ENCODE results near the gene UBXN7. TPM values are rescaled to one million over a fixed set of nuclear protein-coding genes. Genes with fewer than 3 reads are reported as not detected.
"Not testable (repeated sequence)": the region's sequence is repeated elsewhere in the genome, so short reads cannot be mapped to it uniquely, and the experiment has no call there.

The UBXN7 gene
- total RNA-seq, 6 donors from 2014 or later: 8.7 to 45.5 (median 28.2) TPM

DNA sequence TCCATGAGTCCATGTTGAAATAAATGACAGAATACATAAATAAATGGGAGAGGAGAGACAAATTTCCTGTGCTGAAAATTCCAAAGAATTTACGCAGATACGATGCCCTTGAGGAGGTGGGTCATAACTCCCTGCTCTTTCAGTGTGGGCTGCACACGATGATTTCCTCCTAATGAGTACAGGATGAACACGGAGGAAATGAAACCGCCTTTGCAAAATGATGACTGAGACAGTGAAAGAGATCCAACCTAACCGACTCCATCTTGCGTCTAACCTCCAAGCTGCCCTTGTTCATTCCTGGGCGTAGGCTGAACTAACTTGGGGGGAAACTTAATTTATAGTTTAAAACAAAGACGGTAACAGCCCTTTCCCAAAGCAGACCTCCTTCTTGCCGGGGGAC lies 129.7 kb downstream of the UBXN7 start:
- H3K27me3 ChIP-seq; H3K4me1 ChIP-seq; H3K4me3 ChIP-seq; ATAC-seq (ENCODE audit: low FRiP score in 2 of 2); DNase-seq; H3K36me3 ChIP-seq; H3K9me3 ChIP-seq; H3K27ac ChIP-seq: not testable (repeated sequence)
- 67 to 68% methylated on average over 6 to 7 of the region's 10 CpGs for WGBS, 2 donors

DNA sequence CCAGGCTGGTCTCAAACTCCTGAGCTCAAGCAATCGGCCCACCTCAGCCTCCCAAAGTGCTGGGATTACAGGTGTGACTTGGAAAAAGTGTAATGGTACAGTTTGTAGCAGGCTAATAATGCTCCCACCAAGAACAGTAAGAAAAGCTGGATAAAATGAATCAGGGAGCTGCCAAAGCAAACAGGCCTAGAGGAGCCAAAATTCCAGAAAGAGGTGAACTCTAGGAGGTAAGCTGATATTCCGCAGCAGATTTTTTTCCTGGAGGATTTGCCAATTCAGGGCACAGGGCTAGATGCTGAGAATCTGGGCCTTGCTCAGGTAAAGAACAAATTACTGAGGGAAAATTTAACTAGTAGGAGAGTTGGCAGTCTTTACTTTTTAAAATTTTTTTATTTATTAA lies 133.7 kb downstream of the UBXN7 start:
- Histone ChIP-seq H3K36me3 (peaks cover 0 to 4% (median 0%) of the 10 kb centered on the region in 4 donors), H3K4me1 (no peaks in the 10 kb centered on the region), H3K9me3 (no peaks in the 10 kb centered on the region), H3K27ac (no peak overlapping the region), H3K27me3 (no peaks in the 10 kb centered on the region), H3K4me3 (no peak overlapping the region)
- DNase-seq: no peak
- TF ChIP-seq, protein P1, sequence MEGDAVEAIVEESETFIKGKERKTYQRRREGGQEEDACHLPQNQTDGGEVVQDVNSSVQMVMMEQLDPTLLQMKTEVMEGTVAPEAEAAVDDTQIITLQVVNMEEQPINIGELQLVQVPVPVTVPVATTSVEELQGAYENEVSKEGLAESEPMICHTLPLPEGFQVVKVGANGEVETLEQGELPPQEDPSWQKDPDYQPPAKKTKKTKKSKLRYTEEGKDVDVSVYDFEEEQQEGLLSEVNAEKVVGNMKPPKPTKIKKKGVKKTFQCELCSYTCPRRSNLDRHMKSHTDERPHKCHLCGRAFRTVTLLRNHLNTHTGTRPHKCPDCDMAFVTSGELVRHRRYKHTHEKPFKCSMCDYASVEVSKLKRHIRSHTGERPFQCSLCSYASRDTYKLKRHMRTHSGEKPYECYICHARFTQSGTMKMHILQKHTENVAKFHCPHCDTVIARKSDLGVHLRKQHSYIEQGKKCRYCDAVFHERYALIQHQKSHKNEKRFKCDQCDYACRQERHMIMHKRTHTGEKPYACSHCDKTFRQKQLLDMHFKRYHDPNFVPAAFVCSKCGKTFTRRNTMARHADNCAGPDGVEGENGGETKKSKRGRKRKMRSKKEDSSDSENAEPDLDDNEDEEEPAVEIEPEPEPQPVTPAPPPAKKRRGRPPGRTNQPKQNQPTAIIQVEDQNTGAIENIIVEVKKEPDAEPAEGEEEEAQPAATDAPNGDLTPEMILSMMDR (IDR thresholded peaks at IDR 0.05): no peak
- no peak for TF ChIP-seq EP300 (IDR thresholded peaks at IDR 0.05)
- no peak for TF ChIP-seq POLR2A (IDR thresholded peaks at IDR 0.05)
- TF ChIP-seq POLR2AphosphoS5 (IDR thresholded peaks at IDR 0.05): no peak
- ATAC-seq (ENCODE audit: low FRiP score in 2 of 2): no peak
- WGBS, 2 donors: 92 to 100% methylated on average over 2 of the region's 2 CpGs

Small RNAs within 50 kb of the gene (small RNA-seq; reads per million reads assigned to genes)
- gene AC069257.2 (0 reads per million in 4 donors), gene AC083822.1 (0 reads per million in 4 donors), gene AC117490.1 (0 reads per million in 4 donors), gene RN7SL434P (0 reads per million in 4 donors), gene RN7SL738P (0 to 0.72 (median 0) reads per million in 4 donors), gene RNU6-1279P (0 reads per million in 4 donors), gene RNU6-910P (0 reads per million in 4 donors)

Other genes starting within 250 kb of the UBXN7 start
- gene ZDHHC19, start 221.0 kb downstream of the UBXN7 start, total RNA-seq: 1 to 10 TPM in 2 of 6 donors, not detected in 4; 1.4 to 3.1 TPM
- gene SLC51A, start 215.9 kb downstream of the UBXN7 start, total RNA-seq: 1 to 10 TPM in 3 of 6 donors, under 1 TPM in 3; 0.89 to 3.2 (median 1.1) TPM
- 10 to 100 TPM; 51.6 to 75.2 (median 68.5) TPM for gene PCYT1A, start 144.7 kb downstream of the UBXN7 start, total RNA-seq
- gene DYNLT2B, start 114.2 kb downstream of the UBXN7 start, total RNA-seq: 10 to 100 TPM in 1 of 6 donors, 1 to 10 TPM in 5; 2.3 to 10.4 (median 4.4) TPM
- gene TM4SF19, start 94.0 kb downstream of the UBXN7 start, total RNA-seq: 10 to 100 TPM in 1 of 6 donors, 1 to 10 TPM in 5; 1.0 to 23.1 (median 4.6) TPM
- 10 to 100 TPM; 22.2 to 33.5 (median 26.6) TPM for gene RNF168, start 71.3 kb upstream of the UBXN7 start, total RNA-seq
- gene SMCO1, start 82.9 kb upstream of the UBXN7 start, total RNA-seq: not detected
- gene WDR53, start 136.1 kb upstream of the UBXN7 start, total RNA-seq: 10 to 100 TPM in 2 of 6 donors, 1 to 10 TPM in 3, under 1 TPM in 1; 1.00 to 31.4 (median 8.7) TPM
- gene FBXO45, start 136.2 kb upstream of the UBXN7 start, total RNA-seq: 1 to 10 TPM; 2.2 to 9.6 (median 6.4) TPM
- 10 to 100 TPM in 5 of 6 donors, 1 to 10 TPM in 1; 6.5 to 23.2 (median 16.4) TPM for gene NRROS, start 207.3 kb upstream of the UBXN7 start, total RNA-seq